Stimulated activated CD4-positive, alpha-beta T cell treated with anti-CD3 and anti-CD28 coated beads, Interleukin-4, amount 100 ng/mL, for 1 hour (primary cell): ENCODE data around the gene DNAH3.
"Not testable (repeated sequence)": the region's sequence is repeated elsewhere in the genome, so short reads cannot be mapped to it uniquely, and the experiment has no call there.

Experiments used
- DNase-seq: peaks from one replicate; pipeline ENCODE4 v3.0.0-alpha.2; 2020

The DNAH3 gene

GRCh38 chr16:21150375-21151001 is at the start of gene DNAH3:
TSS of gene DNAH3 (minus strand) at chr16:21150846. CDS start at chr16:21150319, 527 bp downstream.
- no peak for DNase-seq

GRCh38 chr16:21199607-21200218 is 49.1 kb upstream of the DNAH3 start:
- no peak for DNase-seq

GRCh38 chr16:21197621-21198020 is 47.0 kb upstream of the DNAH3 start:
- DNase-seq, result no peak

- no peak for DNase-seq
Measured at GRCh38 chr16:21197112-21197511, 46.5 kb upstream of the DNAH3 start.

GRCh38 chr16:21195330-21195729 is 44.7 kb upstream of the DNAH3 start:
- DNase-seq, result not testable (repeated sequence)

- DNase-seq, result no peak
Measured at GRCh38 chr16:21194771-21195301, 44.2 kb upstream of the DNAH3 start.

GRCh38 chr16:21192991-21193390 is 42.3 kb upstream of the DNAH3 start:
- DNase-seq, result no peak

- DNase-seq, result no peak
Measured at GRCh38 chr16:21190599-21190998, 40.0 kb upstream of the DNAH3 start.

GRCh38 chr16:21190013-21190412 is 39.4 kb upstream of the DNAH3 start:
- no peak for DNase-seq

GRCh38 chr16:21189311-21189710 is 38.7 kb upstream of the DNAH3 start:
- DNase-seq, result no peak

GRCh38 chr16:21186326-21186691 is 35.7 kb upstream of the DNAH3 start:
- no peak for DNase-seq

- no peak for DNase-seq
Measured at GRCh38 chr16:21185659-21186325, 35.1 kb upstream of the DNAH3 start.

- no peak for DNase-seq
Measured at GRCh38 chr16:21184834-21185233, 34.2 kb upstream of the DNAH3 start.

- no peak for DNase-seq
Measured at GRCh38 chr16:21183995-21184394, 33.3 kb upstream of the DNAH3 start.

GRCh38 chr16:21179983-21180365 is 29.3 kb upstream of the DNAH3 start:
- DNase-seq, result no peak

GRCh38 chr16:21179126-21179982 is 28.7 kb upstream of the DNAH3 start:
- DNase-seq, result no peak

GRCh38 chr16:21175397-21175796 is 24.8 kb upstream of the DNAH3 start:
- no peak for DNase-seq

- DNase-seq, result no peak
Measured at GRCh38 chr16:21172650-21173049, 22.0 kb upstream of the DNAH3 start.

- DNase-seq, result not testable (repeated sequence)
Measured at GRCh38 chr16:21170116-21170515, 19.5 kb upstream of the DNAH3 start.

GRCh38 chr16:21169249-21169981 is 18.8 kb upstream of the DNAH3 start:
- DNase-seq, result no peak

GRCh38 chr16:21167929-21168602 is 17.4 kb upstream of the DNAH3 start:
- DNase-seq, result no peak

- no peak for DNase-seq
Measured at GRCh38 chr16:21167360-21167759, 16.7 kb upstream of the DNAH3 start.
